ENCODE results near the gene ASB9.
"Not testable (repeated sequence)": the region's sequence is repeated elsewhere in the genome, so short reads cannot be mapped to it uniquely, and the experiment has no call there.

ASB9 gene

GRCh38 chrX:15269618-15270521, at the start of gene ASB9:
Gene ASB9, minus strand, starts transcription at chrX:15270083. Its CDS starts 209 bp downstream, at chrX:15269874.
- no peak for FAIRE-seq

GRCh38 chrX:15319075-15319474, 49.2 kb upstream of the ASB9 start:
- no peak for FAIRE-seq

- no peak for FAIRE-seq
Measured at GRCh38 chrX:15315509-15315908, 45.6 kb upstream of the ASB9 start, which contains the start of gene ASB11. Gene ASB11, minus strand, starts transcription at chrX:15315640. Its CDS starts 35 bp downstream, at chrX:15315605.

- FAIRE-seq = no peak
Measured at GRCh38 chrX:15314472-15314871, 44.6 kb upstream of the ASB9 start.

- FAIRE-seq = no peak
Measured at GRCh38 chrX:15311119-15311518, 41.2 kb upstream of the ASB9 start.

- no peak for FAIRE-seq
Measured at GRCh38 chrX:15310117-15310516, 40.2 kb upstream of the ASB9 start.

- FAIRE-seq = not testable (repeated sequence)
Measured at GRCh38 chrX:15305899-15306298, 36.0 kb upstream of the ASB9 start.

- no peak for FAIRE-seq
Measured at GRCh38 chrX:15301924-15302323, 32.0 kb upstream of the ASB9 start.

GRCh38 chrX:15299941-15300851, 30.3 kb upstream of the ASB9 start:
- FAIRE-seq = peak; percentile 93

GRCh38 chrX:15298780-15299179, 28.9 kb upstream of the ASB9 start:
- FAIRE-seq = no peak

GRCh38 chrX:15298201-15298600, 28.3 kb upstream of the ASB9 start:
- no peak for FAIRE-seq

- no peak for FAIRE-seq
Measured at GRCh38 chrX:15293451-15293850, 23.6 kb upstream of the ASB9 start.

GRCh38 chrX:15292861-15293260, 23.0 kb upstream of the ASB9 start:
- FAIRE-seq = no peak

GRCh38 chrX:15277604-15278003, 7.7 kb upstream of the ASB9 start:
- no peak for FAIRE-seq

- no peak for FAIRE-seq
Measured at GRCh38 chrX:15274946-15275345, 5.1 kb upstream of the ASB9 start.

- FAIRE-seq = not testable (repeated sequence)
Measured at GRCh38 chrX:15273275-15273674, 3.4 kb upstream of the ASB9 start.

- FAIRE-seq = no peak
Measured at GRCh38 chrX:15271757-15272156, 1.9 kb upstream of the ASB9 start.

- no peak for FAIRE-seq
Measured at GRCh38 chrX:15269120-15269519, 763 bp downstream of the ASB9 start.

GRCh38 chrX:15254852-15255251, 15.0 kb downstream of the ASB9 start:
- FAIRE-seq = no peak

GRCh38 chrX:15245896-15246295, 24.0 kb downstream of the ASB9 start:
- FAIRE-seq = no peak

- FAIRE-seq = no peak
Measured at GRCh38 chrX:15244421-15244820, 25.5 kb downstream of the ASB9 start.

- peak; percentile 87 for FAIRE-seq
Measured at GRCh38 chrX:15242899-15243555, 26.9 kb downstream of the ASB9 start.

GRCh38 chrX:15241301-15241700, 28.6 kb downstream of the ASB9 start:
- no peak for FAIRE-seq
